GM19397 (cell line): ENCODE measurements around the gene TSTD1.

Experiments used
- ATAC-seq: cut with Tn5 transposase; IDR thresholded peaks from one replicate; pipeline ENCODE4 v1.9.1; 2021; ENCODE audit warnings: mild to moderate bottlenecking, moderate library complexity; ENCODE audit not compliant: unreplicated experiment

Gene TSTD1

GRCh38 chr1:161038523-161039153, at the start of gene TSTD1:
TSTD1 (minus strand) TSS chr1:161038964; CDS start chr1:161038889, 75 bp downstream.
- ATAC-seq = peak; percentile 92

- no peak for ATAC-seq
Measured at GRCh38 chr1:161086457-161086856, 47.7 kb upstream of the TSTD1 start.

GRCh38 chr1:161085165-161085564, 46.4 kb upstream of the TSTD1 start:
- ATAC-seq = no peak

- no peak for ATAC-seq
Measured at GRCh38 chr1:161084597-161084988, 45.8 kb upstream of the TSTD1 start.

- ATAC-seq = no peak
Measured at GRCh38 chr1:161083748-161084596, 45.2 kb upstream of the TSTD1 start.

- no peak for ATAC-seq
Measured at GRCh38 chr1:161082996-161083747, 44.4 kb upstream of the TSTD1 start.

GRCh38 chr1:161082483-161082882, 43.7 kb upstream of the TSTD1 start:
- no peak for ATAC-seq

- ATAC-seq = no peak
Measured at GRCh38 chr1:161081519-161081918, 42.8 kb upstream of the TSTD1 start.

- ATAC-seq = no peak
Measured at GRCh38 chr1:161080441-161081405, 42.0 kb upstream of the TSTD1 start.

GRCh38 chr1:161079436-161080110, 40.8 kb upstream of the TSTD1 start:
- ATAC-seq = no peak

- no peak for ATAC-seq
Measured at GRCh38 chr1:161077426-161077825, 38.7 kb upstream of the TSTD1 start.

GRCh38 chr1:161076410-161076809, 37.6 kb upstream of the TSTD1 start:
- ATAC-seq = no peak

GRCh38 chr1:161074676-161075368, 36.1 kb upstream of the TSTD1 start:
- no peak for ATAC-seq

GRCh38 chr1:161073474-161074121, 34.8 kb upstream of the TSTD1 start:
- ATAC-seq = no peak

GRCh38 chr1:161072751-161073449, 34.1 kb upstream of the TSTD1 start:
- ATAC-seq = no peak

GRCh38 chr1:161071886-161072371, 33.2 kb upstream of the TSTD1 start:
- no peak for ATAC-seq

GRCh38 chr1:161070761-161071160, 32.0 kb upstream of the TSTD1 start:
- ATAC-seq = no peak

GRCh38 chr1:161069731-161070270, 31.0 kb upstream of the TSTD1 start, which contains the start of gene ARHGAP30:
ARHGAP30 (minus strand) TSS chr1:161069891; CDS start chr1:161069624, 267 bp downstream.
- peak; percentile 78 for ATAC-seq
